Measurements from ENCODE around the gene CFAP47. TPM values are rescaled to one million over a fixed set of nuclear protein-coding genes. Genes with fewer than 3 reads are reported as not detected.

The CFAP47 gene
- total and polyA plus RNA-seq, 8 donors: 1.1 to 2.2 TPM; not detected in 6

- H3K27ac ChIP-seq: no peak overlapping the region
- intact Hi-C loops (cut with DNase I; ENCODE audit: low total_unique reads): no loop called here
- H3K36me3 ChIP-seq: no peaks in the 10 kb centered on the region
- no peak overlapping the region for H3K4me3 ChIP-seq
- TF ChIP-seq POLR2A (IDR thresholded peaks at IDR 0.05): no peak
- no peaks in the 10 kb centered on the region for H3K4me1 ChIP-seq
- no peaks in the 10 kb centered on the region for H3K9me3 ChIP-seq
- H3K27me3 ChIP-seq: no peaks in the 10 kb centered on the region
- 70 to 88% (median 75%) methylated on average over 2 of the region's 2 CpGs for WGBS, 5 donors
- no peak for DNase-seq
Observed at GRCh38 chrX:36102425-36102824, 182.9 kb downstream of the CFAP47 start.

- DNase-seq: no peak
- peaks cover 0 to 28% (median 12%) of the 10 kb centered on the region in 4 donors for H3K9me3 ChIP-seq
- no peak overlapping the region for H3K27ac ChIP-seq
- intact Hi-C loops (cut with DNase I; ENCODE audit: low total_unique reads): no loop called here
- 43 to 73% (median 68%) methylated on average over 5 of the region's 5 CpGs for WGBS, 5 donors
- no peaks in the 10 kb centered on the region for H3K4me1 ChIP-seq
- no peak overlapping the region for H3K4me3 ChIP-seq
- H3K36me3 ChIP-seq: no peaks in the 10 kb centered on the region
- no peak for TF ChIP-seq CTCF (IDR thresholded peaks at IDR 0.05)
- TF ChIP-seq EP300 (IDR thresholded peaks at IDR 0.05): no peak
- TF ChIP-seq POLR2AphosphoS5 (IDR thresholded peaks at IDR 0.05): no peak
- no peak for TF ChIP-seq POLR2A (IDR thresholded peaks at IDR 0.05)
- H3K27me3 ChIP-seq: no peaks in the 10 kb centered on the region
Observed at GRCh38 chrX:36116222-36116621, 196.7 kb downstream of the CFAP47 start.

GRCh38 chrX:36159254-36159653 lies 239.7 kb downstream of the CFAP47 start:
- no peaks in the 10 kb centered on the region for H3K4me1 ChIP-seq
- H3K36me3 ChIP-seq: no peaks in the 10 kb centered on the region
- no peak overlapping the region for H3K4me3 ChIP-seq
- WGBS, 5 donors: 55 to 62% (median 59%) methylated on average over 7 of the region's 7 CpGs
- no peaks in the 10 kb centered on the region for H3K27me3 ChIP-seq
- no peak overlapping the region for H3K27ac ChIP-seq
- H3K9me3 ChIP-seq: no peaks in the 10 kb centered on the region
- no peak for TF ChIP-seq POLR2AphosphoS5 (IDR thresholded peaks at IDR 0.05)
- intact Hi-C loops (cut with DNase I; ENCODE audit: low total_unique reads): no loop called here
- DNase-seq: no peak

- Histone ChIP-seq H3K27me3 (no peaks in the 10 kb centered on the region), H3K4me1 (no peaks in the 10 kb centered on the region), H3K4me3 (no peak overlapping the region), H3K27ac (no peak overlapping the region), H3K9me3 (no peaks in the 10 kb centered on the region), H3K36me3 (no peaks in the 10 kb centered on the region)
- DNase-seq: no peak
- intact Hi-C loops (cut with DNase I; ENCODE audit: low total_unique reads): no loop called here
- TF ChIP-seq POLR2AphosphoS5 (IDR thresholded peaks at IDR 0.05) (no peak), EP300 (IDR thresholded peaks at IDR 0.05) (no peak), CTCF (IDR thresholded peaks at IDR 0.05) (no peak), POLR2A (IDR thresholded peaks at IDR 0.05) (no peak)
Observed at GRCh38 chrX:36160081-36160480, 240.5 kb downstream of the CFAP47 start.

GRCh38 chrX:36198575-36198974 lies 279.0 kb downstream of the CFAP47 start:
- TF ChIP-seq POLR2AphosphoS5 (IDR thresholded peaks at IDR 0.05): no peak
- TF ChIP-seq CTCF (IDR thresholded peaks at IDR 0.05): no peak
- no peak for TF ChIP-seq POLR2A (IDR thresholded peaks at IDR 0.05)
- no peak for TF ChIP-seq EP300 (IDR thresholded peaks at IDR 0.05)
- H3K4me1 ChIP-seq: no peaks in the 10 kb centered on the region
- H3K36me3 ChIP-seq: no peaks in the 10 kb centered on the region
- H3K4me3 ChIP-seq: no peak overlapping the region
- no peak for DNase-seq
- no peak overlapping the region for H3K27ac ChIP-seq
- intact Hi-C loops (cut with DNase I; ENCODE audit: low total_unique reads): no loop called here
- H3K9me3 ChIP-seq: no peaks in the 10 kb centered on the region
- H3K27me3 ChIP-seq: no peaks in the 10 kb centered on the region

- intact Hi-C loops (cut with DNase I; ENCODE audit: low total_unique reads): no loop called here
- Histone ChIP-seq H3K36me3 (no peaks in the 10 kb centered on the region), H3K9me3 (no peaks in the 10 kb centered on the region), H3K4me3 (no peak overlapping the region), H3K4me1 (no peaks in the 10 kb centered on the region), H3K27me3 (no peaks in the 10 kb centered on the region), H3K27ac (no peak overlapping the region)
- DNase-seq: no peak
- no peak for TF ChIP-seq EP300 (IDR thresholded peaks at IDR 0.05)
Observed at GRCh38 chrX:36199928-36200327, 280.4 kb downstream of the CFAP47 start.

Measured in stomach (tissue), 9 donors.